GM19193 (cell line): ENCODE results near the gene TMEM129.

Experiments
- POLR2A ChIP-seq: IDR thresholded peaks from 4 replicates; pipeline ENCODE4 v1.6.1; 2011; ENCODE audit not compliant: insufficient read depth, insufficient read length; ENCODE audit errors: extremely low read depth

TMEM129 gene

DNA sequence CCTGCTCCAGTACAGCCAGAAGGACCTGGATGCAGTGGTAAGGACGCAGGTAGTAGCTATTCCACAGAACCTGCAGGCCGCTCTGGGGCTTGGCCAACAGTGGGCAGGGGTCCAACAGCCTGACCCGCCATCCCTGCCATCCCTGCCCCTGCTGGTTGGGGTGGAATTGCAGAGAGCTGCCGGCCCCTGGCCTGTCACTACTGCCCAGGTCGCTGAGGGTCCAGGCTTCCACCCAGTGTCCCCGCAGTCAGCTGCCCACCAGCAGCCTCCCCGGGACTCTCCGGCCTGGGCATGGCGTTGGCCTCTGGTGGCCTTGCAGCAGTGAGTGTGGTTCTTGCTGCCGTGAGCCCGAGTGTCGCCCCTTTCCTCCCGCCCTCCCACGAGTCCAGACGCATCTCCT, 16.5 kb upstream of the TMEM129 start:
- no peak for TF ChIP-seq POLR2A

DNA sequence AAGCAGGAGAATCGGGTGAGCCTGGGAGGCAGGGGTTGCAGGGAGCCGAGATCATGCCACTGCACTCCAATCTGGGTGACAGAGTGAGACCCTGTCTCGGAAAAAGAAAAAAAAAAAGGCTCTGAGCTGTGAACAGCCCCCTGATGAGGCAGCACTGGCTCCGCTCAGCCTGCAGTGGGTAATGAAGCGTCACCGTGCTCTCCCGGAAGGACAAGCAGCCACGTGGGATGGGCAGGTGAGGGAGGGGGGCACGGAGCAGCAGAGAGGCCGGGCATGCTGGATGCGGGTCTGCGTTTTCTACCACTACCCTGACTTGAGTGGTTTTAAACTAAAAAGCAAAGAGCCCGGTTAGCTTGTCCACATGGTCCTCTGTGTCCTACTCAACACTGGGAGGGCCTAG, 15.7 kb upstream of the TMEM129 start:
- no peak for TF ChIP-seq POLR2A

DNA sequence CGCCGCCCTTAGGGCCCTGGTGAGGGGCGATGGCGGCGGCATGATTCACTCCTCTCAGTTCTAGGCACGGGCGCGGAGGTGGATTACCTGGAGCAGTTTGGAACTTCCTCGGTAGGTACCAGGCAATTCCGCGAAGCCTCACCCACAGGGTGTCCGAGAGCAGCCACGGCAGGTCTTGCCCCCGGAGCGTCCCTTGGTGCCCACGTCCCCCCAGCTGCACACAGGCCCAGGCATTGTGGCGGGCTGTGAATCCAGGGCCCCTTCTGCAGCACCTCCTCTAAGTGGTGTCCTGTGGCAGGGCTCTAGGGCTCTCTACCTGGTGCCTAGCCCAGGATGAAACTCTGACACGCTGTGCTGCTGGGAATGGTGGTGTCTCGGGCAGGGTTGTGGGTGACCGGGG, 14.1 kb upstream of the TMEM129 start:
- no peak for TF ChIP-seq POLR2A

DNA sequence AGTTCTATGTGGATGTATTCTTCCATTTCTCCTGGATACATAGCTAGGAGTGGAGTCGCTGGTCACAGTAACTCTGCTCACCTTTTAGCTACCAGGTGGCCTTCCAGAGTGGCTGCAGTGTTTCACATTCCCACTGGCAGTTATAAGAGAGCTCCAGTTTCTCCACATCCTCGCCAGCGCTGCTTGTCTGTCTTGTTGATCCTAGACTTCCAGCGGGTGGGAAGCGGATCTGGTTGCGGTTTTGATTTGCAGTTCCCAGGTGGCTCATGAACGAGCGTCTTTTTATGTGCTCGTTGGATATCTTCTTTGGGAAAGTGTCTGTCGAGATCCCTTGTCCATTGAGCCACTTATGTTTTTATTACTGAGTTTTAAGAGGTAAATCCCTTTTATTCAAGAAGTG, 11.8 kb upstream of the TMEM129 start:
- TF ChIP-seq POLR2A: no peak

DNA sequence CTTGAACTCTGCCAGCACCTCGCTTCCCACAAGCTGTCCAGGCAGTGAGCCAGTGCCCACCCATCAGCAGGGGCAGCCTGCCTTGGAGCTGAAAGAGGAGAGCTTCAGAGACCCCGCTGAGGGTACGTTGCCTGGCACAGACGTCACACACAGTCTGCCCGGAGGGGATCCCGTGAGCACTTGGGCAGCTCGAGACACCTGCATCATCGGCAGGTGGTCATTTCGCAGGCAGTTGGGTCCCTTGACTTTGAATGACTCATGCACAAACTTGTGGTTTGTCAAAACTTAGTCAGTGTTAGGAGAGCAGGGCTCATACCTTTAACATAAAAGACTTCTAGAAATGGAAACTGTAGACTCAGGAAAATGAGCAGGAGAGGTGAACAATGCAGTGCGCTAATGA, 10.1 kb upstream of the TMEM129 start:
- no peak for TF ChIP-seq POLR2A

DNA sequence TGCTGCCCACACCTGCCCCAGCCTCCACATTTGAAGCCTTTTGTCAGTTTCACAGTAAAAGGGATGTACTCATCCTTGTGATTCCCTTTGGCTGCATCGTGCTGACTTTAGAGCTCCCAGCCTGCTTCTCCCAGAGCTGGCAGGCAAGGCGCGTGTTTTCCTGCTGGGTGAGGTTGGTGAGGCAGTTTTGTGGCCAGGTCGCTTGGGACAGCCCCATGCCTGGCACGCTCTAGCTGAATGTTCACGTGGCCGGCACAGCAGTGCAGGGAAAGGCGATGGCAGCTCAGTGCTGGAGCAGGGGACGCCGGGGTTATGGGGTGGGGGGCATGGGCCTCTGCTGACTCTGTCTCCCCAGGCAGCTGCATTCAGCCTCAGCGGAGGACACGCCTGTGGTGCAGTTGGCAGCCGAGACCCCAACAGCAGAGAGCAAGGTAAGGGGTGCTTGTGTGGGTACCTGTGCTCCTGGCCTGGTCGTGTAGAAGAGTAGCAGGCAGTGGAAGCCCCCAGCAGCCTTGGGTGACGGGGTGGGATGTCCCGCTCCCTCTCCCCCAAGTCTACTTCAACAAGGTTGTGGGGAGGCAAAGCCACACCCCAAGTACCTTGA, 9.5 kb upstream of the TMEM129 start:
- TF ChIP-seq POLR2A: no peak

DNA sequence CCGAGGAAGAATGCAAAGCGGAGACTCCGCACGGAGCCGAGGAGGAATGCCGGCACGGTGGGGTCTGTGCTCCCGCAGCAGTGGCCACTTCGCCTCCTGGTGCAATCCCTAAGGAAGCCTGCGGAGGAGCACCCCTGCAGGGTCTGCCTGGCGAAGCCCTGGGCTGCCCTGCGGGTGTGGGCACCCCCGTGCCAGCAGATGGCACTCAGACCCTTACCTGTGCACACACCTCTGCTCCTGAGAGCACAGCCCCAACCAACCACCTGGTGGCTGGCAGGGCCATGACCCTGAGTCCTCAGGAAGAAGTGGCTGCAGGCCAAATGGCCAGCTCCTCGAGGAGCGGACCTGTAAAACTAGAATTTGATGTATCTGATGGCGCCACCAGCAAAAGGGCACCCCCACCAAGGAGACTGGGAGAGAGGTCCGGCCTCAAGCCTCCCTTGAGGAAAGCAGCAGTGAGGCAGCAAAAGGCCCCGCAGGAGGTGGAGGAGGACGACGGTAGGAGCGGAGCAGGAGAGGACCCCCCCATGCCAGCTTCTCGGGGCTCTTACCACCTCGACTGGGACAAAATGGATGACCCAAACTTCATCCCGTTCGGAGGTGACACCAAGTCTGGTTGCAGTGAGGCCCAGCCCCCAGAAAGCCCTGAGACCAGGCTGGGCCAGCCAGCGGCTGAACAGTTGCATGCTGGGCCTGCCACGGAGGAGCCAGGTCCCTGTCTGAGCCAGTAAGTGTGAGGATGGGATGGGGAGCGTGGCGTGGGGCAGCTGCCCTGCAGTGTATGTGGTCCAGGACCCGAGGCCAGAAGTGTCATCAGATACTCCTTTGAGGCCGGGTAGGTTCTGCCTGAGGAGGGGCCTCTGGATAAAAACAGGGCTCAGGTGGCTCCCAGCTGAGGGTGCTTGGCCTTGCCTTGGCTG, 7.2 kb upstream of the TMEM129 start:
- TF ChIP-seq POLR2A: no peak

DNA sequence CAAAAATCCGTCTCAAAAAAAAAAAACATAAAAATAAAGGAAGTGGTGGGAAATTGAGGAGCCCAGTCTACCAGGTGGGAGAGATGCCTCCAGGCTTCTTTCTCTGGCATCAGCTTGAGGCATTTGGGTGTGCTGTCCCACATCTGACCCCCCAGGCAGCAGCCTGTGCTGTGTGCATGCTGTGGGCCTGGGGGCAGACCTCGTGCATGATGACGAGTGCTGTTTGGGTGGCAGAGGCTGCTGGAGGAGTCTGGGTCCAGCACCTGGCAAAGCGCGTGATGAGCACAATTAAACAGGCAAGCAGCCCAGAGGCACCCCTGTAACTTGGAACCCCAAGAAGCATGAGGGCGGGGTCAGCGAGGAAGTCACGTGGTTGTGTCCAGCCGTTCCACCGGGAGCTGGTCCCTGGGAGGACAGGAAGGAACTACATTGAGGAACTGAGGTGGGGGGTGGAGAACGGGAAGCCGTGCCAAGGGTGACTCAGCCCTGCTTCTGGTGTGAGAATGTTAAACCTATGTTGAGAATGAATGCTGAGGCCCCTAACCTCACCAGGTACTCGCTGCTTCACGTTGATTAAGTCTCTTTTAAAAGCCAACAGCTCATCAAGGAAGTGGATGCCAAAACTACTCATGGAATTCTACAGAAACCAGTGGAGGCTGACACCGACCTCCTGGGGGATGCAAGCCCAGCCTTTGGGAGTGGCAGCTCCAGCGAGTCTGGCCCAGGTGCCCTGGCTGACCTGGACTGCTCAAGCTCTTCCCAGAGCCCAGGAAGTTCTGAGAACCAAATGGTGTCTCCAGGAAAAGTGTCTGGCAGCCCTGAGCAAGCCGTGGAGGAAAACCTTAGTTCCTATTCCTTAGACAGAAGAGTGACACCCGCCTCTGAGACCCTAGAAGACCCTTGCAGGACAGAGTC, 6.3 kb upstream of the TMEM129 start:
- no peak for TF ChIP-seq POLR2A

DNA sequence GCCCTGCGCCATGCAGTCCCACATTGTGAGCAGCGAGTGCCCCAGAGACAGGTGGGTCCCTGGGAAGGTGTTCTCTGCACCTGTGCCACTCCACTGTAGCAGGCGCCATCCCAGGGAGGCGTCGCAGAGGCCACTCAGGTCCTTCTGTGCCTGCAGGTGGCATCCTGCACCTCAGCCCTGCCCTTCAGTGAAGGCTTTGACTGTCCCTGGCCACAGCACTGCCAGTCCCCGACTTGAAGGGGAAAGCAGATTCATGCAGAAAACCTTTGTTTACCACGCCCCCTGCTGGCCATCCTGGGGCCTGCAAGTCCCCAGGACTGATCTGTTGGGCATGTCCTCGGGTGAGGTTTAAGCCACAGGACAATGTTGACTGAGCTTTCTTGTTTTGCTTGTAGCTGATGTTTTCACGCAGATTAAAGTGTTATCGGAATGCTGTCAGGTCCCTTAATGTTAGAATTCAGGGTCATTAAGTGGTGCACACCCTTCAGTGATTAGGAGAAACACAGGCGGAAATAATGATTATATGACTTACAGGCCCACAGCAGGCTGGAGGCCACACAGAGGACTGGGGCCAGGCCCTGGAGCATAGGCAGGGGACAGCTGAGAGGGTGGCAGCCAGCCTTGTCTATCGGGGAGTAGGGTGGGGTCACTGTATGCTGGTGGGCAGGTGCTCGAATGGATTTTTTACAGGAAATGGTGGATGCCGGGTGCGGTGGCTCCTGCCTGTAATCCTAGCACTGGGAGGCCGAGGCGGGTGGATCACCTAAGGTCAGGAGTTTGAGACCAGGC, 5.2 kb upstream of the TMEM129 start:
- TF ChIP-seq POLR2A: no peak

DNA sequence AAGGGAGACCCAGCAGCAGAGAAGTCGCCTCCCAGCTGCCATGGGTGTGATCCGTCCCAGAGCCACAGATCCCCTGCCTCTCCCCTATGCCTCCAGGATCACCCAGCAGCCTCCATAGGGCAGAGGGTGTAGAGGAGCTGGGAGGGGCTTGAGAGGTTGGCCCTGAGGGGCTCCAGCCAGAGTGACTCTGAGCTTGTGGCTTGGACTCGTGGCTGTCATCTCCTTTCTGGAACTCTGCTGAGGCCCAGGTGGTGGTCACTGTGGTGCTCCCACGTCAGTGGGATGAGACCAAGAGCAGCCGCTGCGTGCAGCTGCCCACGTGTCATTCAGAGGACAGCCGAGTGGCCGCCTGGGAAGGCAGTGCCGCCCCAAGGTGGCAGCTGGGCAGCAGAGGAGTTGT, 4.4 kb upstream of the TMEM129 start:
- no peak for TF ChIP-seq POLR2A

DNA sequence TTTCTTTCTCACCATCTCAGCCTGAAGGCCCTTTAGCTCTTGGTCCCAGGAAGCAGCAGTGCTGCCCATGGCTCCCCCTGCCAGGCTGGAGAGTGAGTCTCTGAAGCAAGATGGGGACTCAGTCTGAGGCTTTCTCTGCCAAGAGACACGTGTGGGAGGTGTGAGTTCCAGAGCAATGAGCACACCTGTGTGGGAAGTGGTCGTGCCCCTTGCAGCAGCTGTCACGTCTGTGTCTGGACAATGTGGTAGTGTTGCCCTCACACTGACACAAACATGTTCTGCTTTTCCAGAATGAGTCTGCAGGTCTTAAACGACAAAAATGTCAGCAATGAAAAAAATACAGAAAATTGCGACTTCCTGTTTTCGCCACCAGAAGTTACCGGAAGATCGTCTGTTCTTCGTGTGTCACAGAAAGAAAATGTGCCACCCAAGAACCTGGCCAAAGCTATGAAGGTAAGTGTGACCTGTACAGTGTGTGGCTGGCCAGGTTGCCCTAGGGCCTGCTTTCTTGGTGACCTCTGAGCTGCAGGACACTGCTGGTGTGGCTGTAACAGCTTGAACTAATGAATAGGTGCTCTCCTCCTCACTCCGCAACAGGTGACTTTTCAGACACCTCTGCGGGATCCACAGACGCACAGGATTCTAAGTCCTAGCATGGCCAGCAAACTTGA, 2.1 kb upstream of the TMEM129 start:
- TF ChIP-seq POLR2A: no peak

DNA sequence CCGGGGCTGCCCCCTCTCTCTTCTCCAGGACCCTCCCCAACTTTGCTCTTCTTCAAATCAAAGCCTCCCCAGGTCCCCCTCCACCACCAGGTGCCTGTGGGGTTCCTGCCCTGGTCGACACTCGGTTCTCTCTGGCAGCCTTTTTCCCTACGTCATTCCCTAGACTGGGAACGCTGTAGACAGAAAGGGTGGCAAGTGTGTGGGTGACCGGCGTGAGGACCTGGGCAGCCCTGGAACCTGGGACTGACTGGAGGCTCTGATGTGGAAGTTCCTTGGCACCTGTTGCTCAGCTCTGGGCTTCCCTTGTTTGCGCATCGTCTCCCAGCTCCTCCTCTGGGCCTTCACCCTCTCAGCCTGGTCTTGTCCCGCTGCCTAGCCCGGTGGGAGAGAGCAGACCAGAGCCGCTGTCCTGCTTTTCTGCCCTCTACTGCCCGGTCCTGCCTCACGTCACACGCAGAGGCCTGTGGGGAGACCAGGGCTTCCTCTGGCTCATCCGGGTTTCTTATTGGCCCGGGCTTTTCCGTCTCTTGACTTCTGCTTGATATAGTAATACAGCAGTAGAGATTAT, 1.5 kb upstream of the TMEM129 start:
- TF ChIP-seq POLR2A: no peak

DNA sequence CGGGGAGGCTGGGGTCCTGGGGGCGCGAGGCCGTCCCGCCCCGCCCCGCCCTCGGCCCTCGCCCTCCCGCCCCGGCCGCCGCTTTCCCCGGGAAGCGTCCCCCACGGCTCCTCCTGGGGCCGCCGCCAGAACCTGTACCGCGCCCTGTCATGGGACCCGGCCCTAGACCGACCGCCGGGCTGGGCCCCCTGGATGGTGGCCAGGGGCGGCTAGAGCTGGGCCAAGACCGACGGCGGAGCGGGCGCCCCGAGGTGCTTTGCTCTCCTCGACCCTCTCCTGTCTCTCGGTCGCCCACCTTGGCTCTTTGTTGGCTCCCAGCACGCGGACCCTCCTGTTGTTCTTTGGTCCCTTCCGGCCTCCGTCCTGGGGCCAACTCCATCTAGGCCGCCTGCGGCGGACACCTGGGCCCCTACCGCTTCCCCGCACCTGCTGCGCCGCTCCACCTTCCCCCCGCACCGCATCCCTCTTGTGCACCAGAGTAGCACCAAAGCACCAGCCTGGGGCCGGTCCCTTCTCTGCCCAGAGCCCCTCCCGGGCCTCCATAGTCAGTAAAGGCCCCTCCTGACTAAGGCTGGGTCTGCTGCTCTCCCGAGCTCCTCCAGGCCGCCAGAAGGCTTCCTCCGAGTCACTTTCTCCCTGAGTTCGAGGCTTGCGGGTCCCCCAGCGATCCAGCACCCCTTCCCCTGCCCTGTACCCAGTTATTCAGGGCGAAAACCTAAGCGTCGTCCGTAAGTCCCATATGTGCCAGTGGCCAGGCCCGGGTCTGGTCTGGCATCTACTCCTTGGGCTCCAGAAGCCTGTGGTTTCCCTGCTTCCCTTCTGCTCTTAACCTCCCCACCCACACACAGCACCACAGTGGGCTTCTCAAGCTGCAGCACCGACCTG, 785 bp upstream of the TMEM129 start:
- no peak for TF ChIP-seq POLR2A
